SU-DHL-6 (cell line): ENCODE data around the gene OR10C1.

Experiments
- H2AFZ ChIP-seq: fragments of 200-600 bp; sonication (generic); 2 replicates; pipeline ENCODE4 v1.6.1; 2014; ENCODE audit warnings: low read depth, mild to moderate bottlenecking, moderate library complexity, mixed read lengths, antibody characterized with exemption, low read length; ENCODE audit not compliant: severe bottlenecking
- H3F3A ChIP-seq: fragments of 200-600 bp; shearing (Covaris generic); 2 replicates; pipeline ENCODE4 v1.6.0; 2016; ENCODE audit warnings: antibody characterized with exemption, mild to moderate bottlenecking; ENCODE audit not compliant: insufficient read depth
- H3K27ac ChIP-seq: fragments of 200-600 bp; sonication (generic); 2 replicates; pipeline ENCODE4 v1.5.1; 2016; ENCODE audit warnings: low read depth, mild to moderate bottlenecking, low read length, moderate library complexity, mixed read lengths
- H3K27me3 ChIP-seq: fragments of 200-600 bp; sonication (generic), shearing (Covaris generic); 2 replicates; pipeline ENCODE4 v1.6.0; 2014; ENCODE audit warnings: mild to moderate bottlenecking, low read length
- H3K36me3 ChIP-seq: fragments of 200-600 bp; sonication (generic); 2 replicates; pipeline ENCODE4 v1.6.1; 2014; ENCODE audit warnings: mild to moderate bottlenecking, low read length, mixed read lengths
- H3K4me2 ChIP-seq: fragments of 300-600, 200-600 bp; shearing (Covaris generic), sonication (generic); 2 replicates; pipeline ENCODE4 v1.6.0; 2014; ENCODE audit warnings: low read length, low read depth, mild to moderate bottlenecking; ENCODE audit not compliant: poor library complexity, severe bottlenecking
- H3K4me3 ChIP-seq: fragments of 200-600 bp; sonication (generic); 2 replicates; pipeline ENCODE4 v1.5.1; 2014; ENCODE audit warnings: antibody characterized with exemption, low read length, mild to moderate bottlenecking, mixed read lengths; ENCODE audit not compliant: insufficient read depth, poor library complexity, severe bottlenecking
- H3K79me2 ChIP-seq: fragments of 200-600 bp; sonication (generic); 2 replicates; pipeline ENCODE4 v1.6.1; 2014; ENCODE audit warnings: mild to moderate bottlenecking, low read length, moderate library complexity; ENCODE audit not compliant: insufficient read depth
- H3K9ac ChIP-seq: fragments of 200-600 bp; sonication (generic); 2 replicates; pipeline ENCODE4 v1.7.0; 2014; ENCODE audit warnings: mild to moderate bottlenecking, low read length
- H3K9me2 ChIP-seq: fragments of 200-600 bp; sonication (generic); replicated peaks from 2 replicates; pipeline ENCODE4 v1.6.1; 2014; ENCODE audit warnings: low read length; ENCODE audit not compliant: insufficient read depth
- H3K9me3 ChIP-seq: fragments of 200-600 bp; sonication (generic); 2 replicates; pipeline ENCODE4 v1.6.1; 2014; ENCODE audit warnings: low read length, mixed read lengths; ENCODE audit not compliant: insufficient read depth
- H4K20me1 ChIP-seq: fragments of 200-600 bp; sonication (generic); 2 replicates; pipeline ENCODE4 v1.6.1; 2014; ENCODE audit warnings: low read depth, mild to moderate bottlenecking, antibody characterized with exemption, low read length, moderate library complexity, mixed read lengths
- EZH2phosphoT487 ChIP-seq: fragments of 200-600 bp; sonication (generic), shearing (Covaris generic); conservative IDR thresholded peaks from 2 replicates; pipeline ENCODE4 v1.6.1; 2018; ENCODE audit warnings: mild to moderate bottlenecking, antibody characterized with exemption, low read length, moderate library complexity, mixed read lengths
- TF ChIP-seq, protein P1 (sequence below): fragments of 200-600 bp; sonication (generic); IDR thresholded peaks from one replicate; pipeline ENCODE4 v1.5.1; 2017; ENCODE audit warnings: antibody characterized with exemption, mild to moderate bottlenecking, low read length, moderate library complexity; ENCODE audit not compliant: insufficient read depth, poor library complexity, severe bottlenecking

The OR10C1 gene

DNA sequence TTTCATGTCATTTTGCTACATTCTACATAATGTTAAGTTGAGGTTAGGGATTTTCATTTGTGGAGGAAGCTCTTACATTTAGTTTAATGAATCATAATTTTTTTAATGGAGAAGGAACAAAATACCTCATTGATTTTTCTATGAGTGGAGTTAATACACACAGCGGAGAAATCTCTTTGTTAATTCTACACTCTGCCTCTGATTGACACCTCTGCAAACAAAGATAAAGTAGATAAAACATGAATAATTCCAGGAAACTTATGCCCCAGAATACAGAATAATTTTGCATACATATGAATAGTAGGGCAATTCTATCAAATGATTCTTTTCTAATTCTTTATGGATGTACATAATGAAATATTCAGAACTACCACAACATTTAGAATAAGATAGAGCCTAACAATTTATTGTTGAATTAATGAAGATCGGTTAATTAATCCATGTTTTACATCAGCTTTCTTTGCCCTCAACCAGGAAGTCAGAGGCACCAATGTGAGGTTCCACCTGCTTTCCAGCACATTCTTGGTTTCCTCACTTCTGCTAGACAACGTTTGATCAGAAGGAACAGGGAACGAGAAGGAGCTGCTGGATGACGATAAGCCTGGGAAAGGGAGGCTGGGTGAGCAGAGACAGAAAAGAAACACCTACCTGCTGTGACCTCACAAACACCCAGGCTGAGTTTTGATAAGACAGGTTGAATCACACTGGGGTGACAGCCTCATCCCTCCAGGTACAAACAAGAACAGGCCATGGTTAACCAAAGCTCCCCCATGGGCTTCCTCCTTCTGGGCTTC, 22.1 kb downstream of the OR10C1 start:
- Histone ChIP-seq H4K20me1 (no peaks in the 10 kb centered on the region), H3K79me2 (no peaks in the 10 kb centered on the region), H3F3A (no peaks in the 10 kb centered on the region), H3K9me2 (0 out of 2 replicates have a peak, but pooled peaks cover 3% of the 10 kb centered on the region), H3K4me2 (no peak overlapping the region), H3K9me3 (no peaks in the 10 kb centered on the region), H3K27ac (no peak overlapping the region), H2AFZ (no peak overlapping the region), H3K9ac (no peak overlapping the region), H3K36me3 (no peaks in the 10 kb centered on the region), H3K4me3 (no peak overlapping the region), H3K27me3 (no peaks in the 10 kb centered on the region)
- no peak for TF ChIP-seq EZH2phosphoT487
- TF ChIP-seq, protein P1, sequence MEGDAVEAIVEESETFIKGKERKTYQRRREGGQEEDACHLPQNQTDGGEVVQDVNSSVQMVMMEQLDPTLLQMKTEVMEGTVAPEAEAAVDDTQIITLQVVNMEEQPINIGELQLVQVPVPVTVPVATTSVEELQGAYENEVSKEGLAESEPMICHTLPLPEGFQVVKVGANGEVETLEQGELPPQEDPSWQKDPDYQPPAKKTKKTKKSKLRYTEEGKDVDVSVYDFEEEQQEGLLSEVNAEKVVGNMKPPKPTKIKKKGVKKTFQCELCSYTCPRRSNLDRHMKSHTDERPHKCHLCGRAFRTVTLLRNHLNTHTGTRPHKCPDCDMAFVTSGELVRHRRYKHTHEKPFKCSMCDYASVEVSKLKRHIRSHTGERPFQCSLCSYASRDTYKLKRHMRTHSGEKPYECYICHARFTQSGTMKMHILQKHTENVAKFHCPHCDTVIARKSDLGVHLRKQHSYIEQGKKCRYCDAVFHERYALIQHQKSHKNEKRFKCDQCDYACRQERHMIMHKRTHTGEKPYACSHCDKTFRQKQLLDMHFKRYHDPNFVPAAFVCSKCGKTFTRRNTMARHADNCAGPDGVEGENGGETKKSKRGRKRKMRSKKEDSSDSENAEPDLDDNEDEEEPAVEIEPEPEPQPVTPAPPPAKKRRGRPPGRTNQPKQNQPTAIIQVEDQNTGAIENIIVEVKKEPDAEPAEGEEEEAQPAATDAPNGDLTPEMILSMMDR = no peak

DNA sequence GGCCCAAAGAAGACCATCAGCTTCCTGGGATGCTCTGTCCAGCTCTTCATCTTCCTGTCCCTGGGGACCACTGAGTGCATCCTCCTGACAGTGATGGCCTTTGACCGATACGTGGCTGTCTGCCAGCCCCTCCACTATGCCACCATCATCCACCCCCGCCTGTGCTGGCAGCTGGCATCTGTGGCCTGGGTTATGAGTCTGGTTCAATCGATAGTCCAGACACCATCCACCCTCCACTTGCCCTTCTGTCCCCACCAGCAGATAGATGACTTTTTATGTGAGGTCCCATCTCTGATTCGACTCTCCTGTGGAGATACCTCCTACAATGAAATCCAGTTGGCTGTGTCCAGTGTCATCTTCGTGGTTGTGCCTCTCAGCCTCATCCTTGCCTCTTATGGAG, 22.9 kb downstream of the OR10C1 start:
- no peak overlapping the region for H3K4me2 ChIP-seq
- no peak for TF ChIP-seq EZH2phosphoT487
- TF ChIP-seq, protein P1 = no peak
- no peaks in the 10 kb centered on the region for H3K27me3 ChIP-seq
- H3K9me3 ChIP-seq = no peaks in the 10 kb centered on the region
- no peaks in the 10 kb centered on the region for H3K79me2 ChIP-seq
- H3K9me2 ChIP-seq = 0 out of 2 replicates have a peak, but pooled peaks cover 3% of the 10 kb centered on the region
- no peak overlapping the region for H3K9ac ChIP-seq
- H3K27ac ChIP-seq = no peak overlapping the region
- H2AFZ ChIP-seq = no peak overlapping the region
- no peaks in the 10 kb centered on the region for H3F3A ChIP-seq
- no peaks in the 10 kb centered on the region for H3K36me3 ChIP-seq
- no peak overlapping the region for H3K4me3 ChIP-seq
- no peaks in the 10 kb centered on the region for H4K20me1 ChIP-seq

GRCh38 chr6:29465279-29465678, 26.2 kb downstream of the OR10C1 start:
- Histone ChIP-seq H2AFZ (no peak overlapping the region), H3F3A (no peaks in the 10 kb centered on the region), H3K9ac (no peak overlapping the region), H3K4me3 (no peak overlapping the region), H4K20me1 (no peaks in the 10 kb centered on the region), H3K27me3 (no peaks in the 10 kb centered on the region), H3K4me2 (no peak overlapping the region), H3K36me3 (no peaks in the 10 kb centered on the region), H3K9me2 (0 out of 2 replicates have a peak, but pooled peaks cover 3% of the 10 kb centered on the region), H3K27ac (no peak overlapping the region), H3K9me3 (no peaks in the 10 kb centered on the region), H3K79me2 (no peaks in the 10 kb centered on the region)
- TF ChIP-seq, protein P1 = no peak
- no peak for TF ChIP-seq EZH2phosphoT487
